Heart right ventricle (tissue), 16 donors: Measurements from ENCODE around the gene GNMT. TPM values are rescaled to one million over a fixed set of nuclear protein-coding genes. Genes with fewer than 3 reads are reported as not detected.

Source experiments
- ATAC-seq, 8 donors: fragments of 200-7000 bp; cut with Tn5 transposase; one replicate each; pipeline ENCODE4 v1.9.1; 2020; ENCODE audit warnings: mild to moderate bottlenecking in 8 of 8, moderate library complexity in 8 of 8, moderate number of reproducible peaks in 1 of 8
- DNase-seq, 2 donors: peaks; one replicate each; pipeline ENCODE4 v3.0.0-alpha.2; 2020
- H3K27ac ChIP-seq, 10 donors: fragments of 200-600 bp; sonication (generic) in 2 of 10; one replicate each; pipeline versions ENCODE4 v1.5.0 to v1.8.0; 2020 to 2022; ENCODE audit warnings: mild to moderate bottlenecking in 3 of 10
- H3K27me3 ChIP-seq, 7 donors: fragments of 200-600 bp; one replicate each; pipeline ENCODE4 v1.8.0; 2021 to 2022; ENCODE audit warnings: mild to moderate bottlenecking in 2 of 7
- H3K36me3 ChIP-seq, 9 donors: fragments of 200-600 bp; sonication (generic) in 1 of 9; one replicate each; pipeline versions ENCODE4 v1.5.0 to v1.8.0; 2020 to 2022; ENCODE audit warnings: mild to moderate bottlenecking in 2 of 9
- H3K4me1 ChIP-seq, 9 donors: fragments of 200-600 bp; sonication (generic) in 1 of 9; one replicate each; pipeline versions ENCODE4 v1.5.0 to v1.8.0; 2020 to 2022; ENCODE audit warnings: mild to moderate bottlenecking in 4 of 9
- H3K4me3 ChIP-seq, 10 donors: fragments of 200-600 bp; sonication (generic) in 2 of 10; one replicate each; pipeline versions ENCODE4 v1.5.0 to v1.8.0; 2020 to 2022; ENCODE audit warnings: mild to moderate bottlenecking in 7 of 10, moderate library complexity in 2 of 10
- H3K9me3 ChIP-seq, 11 donors: fragments of 200-600 bp in 10 of 11; sonication (generic) in 2 of 11; one replicate each; pipeline versions ENCODE4 v1.5.0 to v1.8.0; 2013 to 2022; ENCODE audit warnings: mild to moderate bottlenecking in 2 of 11, control low read depth in 1 of 11, moderate library complexity in 1 of 11
- WGBS, 2 donors: extraction: QIAGEN DNeasy Blood & Tissue Kit; methylation state at CpG; one replicate each; pipeline ENCODE4 v1.1.7; 2013; ENCODE audit warnings: inconsistent platforms in 1 of 2; 5-methylcytosine and 5-hydroxymethylcytosine counted together
- intact Hi-C, 10 donors: fragments of 100-400 bp; cut with DNase I; formaldehyde crosslinking; loops; one replicate each; pipeline versions ENCODE4 v1.11.1 to v1.14.2; 2022
- long read RNA-seq, 3 donors: library from polyadenylated mRNA; unstranded; transcript quantifications; one replicate each; pipeline ENCODE4 v2.0.0, GENCODE V29; 2020 to 2021
- polyA plus RNA-seq, 2 donors: library from polyadenylated mRNA; stranded (reverse); fragments of 200-250 nt; gene quantifications; one replicate each; pipeline ENCODE4 v1.2.3, GENCODE V29; 2013
- total RNA-seq, 10 donors: library from RNA; stranded (reverse); fragmentation: NEBNext Ultra II Directional in 3 of 10; extraction: Animal tissue kit (Norgen Biotek cat#: 25700) in 3 of 10; gene quantifications; one replicate each; pipeline versions ENCODE4 v1.2.1 to v1.2.4, GENCODE V29; 2021 to 2023
- TF ChIP-seq, protein P1 (sequence below), 9 donors: fragments of 200-600 bp; sonication (generic) in 2 of 9; IDR thresholded peaks; one replicate each; pipeline versions ENCODE4 v1.5.0 to v1.8.0; 2021 to 2022; ENCODE audit warnings: antibody characterized with exemption in 9 of 9, mild to moderate bottlenecking in 5 of 9, moderate library complexity in 1 of 9
- donor health status: Arrhythmogenic right ventricular cardiomyopathy.
- donor health status: ischemic (EF 13 %, LVEDD 7.1; RV severe dilation, severe dysfunction).
- donor health status: healthy with polysubstance abuse.
- donor health status: DM: no; HTN: yes; CAD: no.
- donor health status: DM: no; HTN: no; CAD: no.
- donor health status: ischemic (EF 25% LVEDD 6.9; RV normal size, moderate dysfunction).
- donor health status: ischemic (EF 25% LVEDD 5.7; RV mildly dilated, moderate dysfunction).
- donor health status: healthy.
- donor health status: DM: yes; HTN: yes; CAD: no.
- donor health status: Ischemic cardiomyopathy.
- donor health status: ischemic (EF 35%, LVEDD 5.7; RV mildly dilated, moderate dysfunction).
- donor health status: nonischemic (EF 11% LVEDD 7.7; RV severe dilation, severe dysfunction).
- donor health status: DM: yes; HTN: yes; CAD: no.
- donor health status: PGD.
- donor health status: ischemic (EF 29% LVEDD 5.4; RV normal size, mild dysfunction).
- donor health status: nonischemic (EF 23%, LVEDD 6.1; RV moderate dilation, normal function).

The GNMT gene
- total RNA-seq, result 10 to 100 TPM in 1 of 10 donors, 1 to 10 TPM in 2, under 1 TPM in 7; 0.26 to 10.9 (median 0.71) TPM
- polyA plus RNA-seq, result 1 to 10 TPM; 2.6 to 6.8 TPM
- long read RNA-seq, donor 1, partial matches to known transcripts, result 0 of 2 reads
- long read RNA-seq, donor 1, other reads (novel, unspliced or antisense), result 1 of 2 reads
- long read RNA-seq, donor 2, transcript GNMT-201 (6 exons, 1,072 nt), result major isoform, 9 of 18 reads
- long read RNA-seq, donor 2, partial matches to known transcripts, result 7 of 18 reads
- long read RNA-seq, donor 2, other reads (novel, unspliced or antisense), result 2 of 18 reads
- long read RNA-seq, donor 3, partial matches to known transcripts, result 1 of 1 reads
- long read RNA-seq, donor 3, other reads (novel, unspliced or antisense), result 0 of 1 reads

DNA sequence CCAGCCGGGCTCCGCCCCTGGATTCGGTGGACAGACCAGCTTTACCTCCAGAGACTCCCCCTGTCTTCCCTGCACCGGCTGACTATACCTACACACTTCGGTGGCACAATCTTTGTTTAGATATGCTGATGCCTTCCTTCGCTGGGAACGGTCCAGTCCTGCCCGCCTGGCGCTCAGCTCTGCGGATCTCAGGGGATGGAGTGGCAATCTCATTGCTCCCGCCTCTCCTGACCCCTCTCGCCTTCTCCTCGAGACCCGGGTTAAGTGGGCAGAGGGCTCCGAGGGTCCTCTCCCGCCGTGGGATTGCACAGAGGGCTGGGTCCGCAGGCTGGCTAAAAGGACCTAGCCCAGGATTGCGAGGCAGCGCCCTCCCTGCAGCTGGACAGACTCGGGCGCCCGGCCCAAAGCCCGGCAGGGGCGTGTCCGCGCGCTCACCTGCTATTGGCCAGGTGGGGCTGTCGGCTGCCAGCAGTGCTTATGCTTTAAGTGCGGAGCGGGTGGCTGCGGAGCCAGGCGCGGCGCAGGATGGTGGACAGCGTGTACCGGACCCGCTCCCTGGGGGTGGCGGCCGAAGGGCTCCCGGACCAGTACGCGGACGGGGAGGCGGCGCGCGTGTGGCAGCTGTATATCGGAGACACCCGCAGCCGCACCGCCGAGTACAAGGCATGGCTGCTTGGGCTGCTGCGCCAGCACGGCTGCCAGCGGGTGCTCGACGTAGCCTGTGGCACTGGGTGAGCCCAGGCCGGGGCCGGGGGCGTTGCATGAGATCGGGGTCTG, at the start of gene GNMT:
GNMT (plus strand) TSS at position 512 of the 777 bp plus-strand sequence; CDS start at position 526, 14 bp downstream.
- Histone ChIP-seq H3K4me3 (peak within 1 kb of the TSS in 9 of 10 donors; percentile 39 to 64 (median 55)), H3K4me1 (peaks cover 0 to 18% (median 16%) of the 10 kb centered on the region in 9 donors), H3K27ac (peak within 1 kb of the TSS in 1 of 10 donors; percentile 63), H3K27me3 (peaks cover 0 to 16% (median 0%) of the 10 kb centered on the region in 7 donors), H3K36me3 (peaks cover 0 to 35% (median 10%) of the 10 kb centered on the region in 9 donors), H3K9me3 (no peaks in the 10 kb centered on the region)
- intact Hi-C loops, result no loop called here
- peak; percentile 72 to 90 (median 82) for ATAC-seq
- TF ChIP-seq, protein P1, sequence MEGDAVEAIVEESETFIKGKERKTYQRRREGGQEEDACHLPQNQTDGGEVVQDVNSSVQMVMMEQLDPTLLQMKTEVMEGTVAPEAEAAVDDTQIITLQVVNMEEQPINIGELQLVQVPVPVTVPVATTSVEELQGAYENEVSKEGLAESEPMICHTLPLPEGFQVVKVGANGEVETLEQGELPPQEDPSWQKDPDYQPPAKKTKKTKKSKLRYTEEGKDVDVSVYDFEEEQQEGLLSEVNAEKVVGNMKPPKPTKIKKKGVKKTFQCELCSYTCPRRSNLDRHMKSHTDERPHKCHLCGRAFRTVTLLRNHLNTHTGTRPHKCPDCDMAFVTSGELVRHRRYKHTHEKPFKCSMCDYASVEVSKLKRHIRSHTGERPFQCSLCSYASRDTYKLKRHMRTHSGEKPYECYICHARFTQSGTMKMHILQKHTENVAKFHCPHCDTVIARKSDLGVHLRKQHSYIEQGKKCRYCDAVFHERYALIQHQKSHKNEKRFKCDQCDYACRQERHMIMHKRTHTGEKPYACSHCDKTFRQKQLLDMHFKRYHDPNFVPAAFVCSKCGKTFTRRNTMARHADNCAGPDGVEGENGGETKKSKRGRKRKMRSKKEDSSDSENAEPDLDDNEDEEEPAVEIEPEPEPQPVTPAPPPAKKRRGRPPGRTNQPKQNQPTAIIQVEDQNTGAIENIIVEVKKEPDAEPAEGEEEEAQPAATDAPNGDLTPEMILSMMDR (IDR thresholded peaks at IDR 0.05), result peak in 1 of 9 donors; percentile 5
- 2 to 3% methylated on average over 62 of the region's 62 CpGs for WGBS, 2 donors
- DNase-seq, result peak; percentile 26 to 65

DNA sequence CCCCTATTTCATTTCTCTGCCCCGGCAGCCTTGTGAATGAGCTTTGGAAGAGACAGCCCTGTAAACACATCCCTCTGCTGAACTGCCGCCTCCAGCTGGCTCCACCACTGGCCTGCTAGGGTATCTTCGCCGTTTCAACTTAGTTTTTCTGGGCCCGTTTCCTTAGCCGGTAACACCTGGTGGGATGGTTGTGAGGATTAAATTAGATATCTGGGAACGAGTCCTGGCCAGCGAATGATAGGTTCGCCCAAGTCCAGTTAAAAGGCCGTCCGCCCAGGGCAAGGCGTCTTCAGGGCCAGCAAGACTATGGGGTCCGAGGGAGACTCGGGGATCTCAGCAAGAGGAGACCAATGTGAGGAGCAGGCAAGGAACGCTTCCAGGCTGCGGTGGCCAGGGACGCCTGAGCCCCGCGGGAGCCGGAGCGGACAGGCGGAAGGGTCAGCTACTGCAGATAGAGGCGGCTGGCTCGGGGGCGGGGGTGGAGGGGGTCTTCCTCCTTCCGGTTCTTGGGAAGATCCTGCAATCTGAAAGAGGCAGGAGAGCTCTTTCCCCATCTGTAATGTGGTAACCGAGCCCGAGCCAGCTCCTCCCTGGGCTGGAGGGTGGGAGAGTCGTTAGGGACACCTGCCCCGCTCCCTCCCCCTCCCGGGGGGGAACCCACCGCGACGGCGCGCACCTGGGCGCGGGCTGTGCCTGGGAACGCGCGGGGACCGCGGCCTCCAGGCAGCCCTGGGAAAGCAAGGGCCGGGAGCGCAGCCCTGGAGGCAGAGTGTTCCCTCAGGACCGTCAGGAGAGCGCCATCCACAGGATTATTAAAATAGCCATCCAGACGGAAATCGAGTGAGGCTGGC, 49.2 kb upstream of the GNMT start:
- no peaks in the 10 kb centered on the region for H3K36me3 ChIP-seq
- ATAC-seq, result no peak
- DNase-seq, result no peak
- H3K9me3 ChIP-seq, result no peaks in the 10 kb centered on the region
- TF ChIP-seq, protein P1 (IDR thresholded peaks at IDR 0.05), result no peak
- H3K4me1 ChIP-seq, result peaks cover 0 to 16% (median 7%) of the 10 kb centered on the region in 9 donors
- H3K4me3 ChIP-seq, result peak overlapping the region in 8 of 10 donors; percentile 7 to 39 (median 36)
- intact Hi-C loops, result loop anchor here in 1 of 10 donors (10.0 kb wide), 1 partner anchor 93 kb away; no protein-coding TSS in a partner anchor
- H3K27ac ChIP-seq, result no peak overlapping the region
- peaks cover 0 to 31% (median 19%) of the 10 kb centered on the region in 7 donors for H3K27me3 ChIP-seq
- WGBS, 2 donors, result 9 to 10% methylated on average over 49 of the region's 49 CpGs

DNA sequence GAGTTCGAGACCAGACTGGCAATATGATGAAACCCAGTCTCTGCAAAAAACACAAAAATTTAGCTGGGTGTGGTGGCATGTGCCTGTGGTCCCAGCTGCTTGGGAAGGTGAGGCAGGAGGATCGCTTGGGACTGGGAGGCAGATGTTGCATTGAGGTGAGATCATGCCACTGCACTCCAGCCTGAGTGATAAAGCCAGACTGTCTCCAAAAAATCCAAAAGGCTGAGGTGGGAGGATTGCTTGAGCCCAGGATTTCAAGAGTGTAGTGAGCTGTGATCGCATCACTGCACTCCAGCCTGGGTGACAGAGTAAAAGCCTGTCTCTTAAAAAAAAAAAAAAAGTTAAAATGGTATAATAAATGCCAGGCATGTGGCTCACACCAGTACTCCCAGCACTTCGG, 46.0 kb upstream of the GNMT start:
- TF ChIP-seq, protein P1 (IDR thresholded peaks at IDR 0.05), result no peak
- DNase-seq, result no peak
- Histone ChIP-seq H3K27ac (no peak overlapping the region), H3K4me1 (peaks cover 0 to 8% (median 7%) of the 10 kb centered on the region in 9 donors), H3K4me3 (no peak overlapping the region), H3K36me3 (no peaks in the 10 kb centered on the region), H3K27me3 (peaks cover 0 to 31% (median 19%) of the 10 kb centered on the region in 7 donors), H3K9me3 (no peaks in the 10 kb centered on the region)
- 80 to 81% methylated on average over 4 of the region's 4 CpGs for WGBS, 2 donors
- no peak for ATAC-seq
- intact Hi-C loops, result loop anchor here in 1 of 10 donors (10.0 kb wide), 1 partner anchor 90 kb away; no protein-coding TSS in a partner anchor
